ENCODE measurements around the gene NDRG3. TPM values are rescaled to one million over a fixed set of nuclear protein-coding genes. Genes with fewer than 3 reads are reported as not detected.

The NDRG3 gene
- polyA plus RNA-seq (53.7 and 61.0 TPM in 2 replicates), polyA minus RNA-seq (49.2 and 50.1 TPM in 2 replicates)

DNA sequence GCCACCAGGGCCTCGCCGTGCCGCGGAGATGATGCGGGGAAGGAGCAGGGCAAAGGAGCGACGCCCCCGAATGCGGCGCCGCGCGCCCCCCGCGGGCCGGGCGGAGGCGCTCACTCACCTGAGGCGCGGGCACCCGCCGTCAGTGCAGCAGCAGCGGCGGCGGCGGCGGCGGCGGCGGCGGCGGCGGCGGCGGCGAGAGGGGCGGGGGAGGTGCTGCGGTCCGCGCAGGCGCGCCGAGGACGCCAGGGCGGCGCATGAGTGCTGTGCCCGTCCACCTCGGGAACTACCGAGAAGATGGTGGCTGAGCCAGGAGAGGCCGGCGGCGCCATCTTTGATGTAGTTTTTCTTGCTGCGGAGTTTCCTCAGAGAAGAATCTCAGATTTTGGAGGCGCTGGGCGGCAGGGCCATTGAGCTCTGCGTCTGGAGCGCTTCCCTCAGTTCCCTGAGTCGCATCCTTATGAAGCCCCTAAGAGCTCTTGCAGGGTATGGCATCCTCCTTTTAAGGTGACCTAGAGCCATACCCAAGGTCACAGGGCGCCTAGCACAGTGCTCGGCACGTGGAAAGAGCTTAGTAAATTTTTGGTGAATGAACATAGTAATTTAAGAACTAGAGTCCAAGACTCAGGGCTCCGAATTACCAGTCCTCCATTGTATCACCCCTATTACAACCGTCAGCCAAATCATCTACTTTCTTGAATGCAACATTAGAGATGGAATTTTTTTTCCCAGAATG lies at the start of gene NDRG3:
Gene NDRG3 (minus strand): TSS at position 164 of the 733 bp plus-strand sequence. CDS start 24,355 bp downstream, outside the sequence.
- Histone ChIP-seq H3F3A (ENCODE audit: insufficient read depth, low read length, poor library complexity, severe bottlenecking) (no peaks in the 10 kb centered on the region), H3K9me3 (ENCODE audit: low read length) (no peaks in the 10 kb centered on the region), H3K79me2 (replicated peaks; ENCODE audit: insufficient read depth, low read length) (peaks cover 4% of the 10 kb centered on the region), H3K9ac (ENCODE audit: low read length) (peak within 1 kb of the TSS; percentile 75), H4K20me1 (ENCODE audit: insufficient read depth) (no peaks in the 10 kb centered on the region), H3K9me2 (ENCODE audit: insufficient read depth, low read length) (no peaks in the 10 kb centered on the region), H3K36me3 (ENCODE audit: insufficient read depth, low read length) (no peaks in the 10 kb centered on the region), H3K27ac (ENCODE audit: low read length) (peak within 1 kb of the TSS; percentile 57), H3K4me3 (ENCODE audit: low read length) (peak within 1 kb of the TSS; percentile 71), H2AFZ (ENCODE audit: low read depth, low read length) (peak within 1 kb of the TSS; percentile 82), H3K27me3 (ENCODE audit: insufficient read depth, low read depth, low read length) (no peaks in the 10 kb centered on the region), H3K4me2 (ENCODE audit: low read length) (peak within 1 kb of the TSS; percentile 65)
- peak; percentile 45 for TF ChIP-seq POLR2AphosphoS5 (IDR thresholded peaks at IDR 0.05)
- peak; percentile 41 for TF ChIP-seq MXI1 (conservative IDR thresholded peaks at IDR 0.05; ENCODE audit: poor library complexity, severe bottlenecking)
- no peak for TF ChIP-seq EP300 (conservative IDR thresholded peaks at IDR 0.05; ENCODE audit: poor library complexity, severe bottlenecking)

DNA sequence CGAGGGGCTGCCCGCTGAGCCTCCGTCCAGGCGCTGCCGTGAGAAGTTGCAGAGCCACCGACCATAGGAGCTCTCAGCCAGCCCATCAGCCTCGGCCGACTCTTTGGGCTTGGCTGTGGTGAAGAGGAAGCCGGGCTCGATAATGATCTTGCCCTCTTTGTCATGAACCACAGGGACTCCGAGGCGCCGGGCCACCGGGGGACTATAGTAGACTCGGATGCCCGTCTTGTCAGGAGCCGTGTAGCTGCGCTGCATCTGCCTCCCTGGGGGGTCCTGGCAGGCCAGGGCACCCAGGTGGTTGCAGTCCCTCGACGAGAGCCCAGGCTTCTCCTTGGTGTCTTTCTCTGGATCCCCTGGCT lies 48.2 kb upstream of the NDRG3 start:
- Histone ChIP-seq H3K79me2 (replicated peaks; ENCODE audit: insufficient read depth, low read length) (peaks cover 8% of the 10 kb centered on the region), H3K36me3 (ENCODE audit: insufficient read depth, low read length) (peaks cover 30% of the 10 kb centered on the region), H3K27ac (ENCODE audit: low read length) (no peak overlapping the region), H3K9ac (ENCODE audit: low read length) (no peak overlapping the region), H3K4me3 (ENCODE audit: low read length) (no peak overlapping the region), H3K9me3 (ENCODE audit: low read length) (no peaks in the 10 kb centered on the region), H3F3A (ENCODE audit: insufficient read depth, low read length, poor library complexity, severe bottlenecking) (no peaks in the 10 kb centered on the region), H3K9me2 (ENCODE audit: insufficient read depth, low read length) (no peaks in the 10 kb centered on the region), H4K20me1 (ENCODE audit: insufficient read depth) (peaks cover 5% of the 10 kb centered on the region), H3K27me3 (ENCODE audit: insufficient read depth, low read depth, low read length) (no peaks in the 10 kb centered on the region), H2AFZ (ENCODE audit: low read depth, low read length) (no peak overlapping the region), H3K4me2 (ENCODE audit: low read length) (no peak overlapping the region)
- TF ChIP-seq POLR2AphosphoS5 (IDR thresholded peaks at IDR 0.05) (no peak), TAF1 (IDR thresholded peaks at IDR 0.05; ENCODE audit: low read depth) (no peak), SMC3 (conservative IDR thresholded peaks at IDR 0.05; ENCODE audit: poor library complexity) (no peak), MXI1 (conservative IDR thresholded peaks at IDR 0.05; ENCODE audit: poor library complexity, severe bottlenecking) (no peak), EZH2 (IDR thresholded peaks at IDR 0.05; ENCODE audit: borderline replicate concordance, insufficient read depth, low read length, poor library complexity, severe bottlenecking) (no peak), EP300 (conservative IDR thresholded peaks at IDR 0.05; ENCODE audit: poor library complexity, severe bottlenecking) (no peak), RAD21 (conservative IDR thresholded peaks at IDR 0.05) (no peak)
- TF ChIP-seq, protein P1, sequence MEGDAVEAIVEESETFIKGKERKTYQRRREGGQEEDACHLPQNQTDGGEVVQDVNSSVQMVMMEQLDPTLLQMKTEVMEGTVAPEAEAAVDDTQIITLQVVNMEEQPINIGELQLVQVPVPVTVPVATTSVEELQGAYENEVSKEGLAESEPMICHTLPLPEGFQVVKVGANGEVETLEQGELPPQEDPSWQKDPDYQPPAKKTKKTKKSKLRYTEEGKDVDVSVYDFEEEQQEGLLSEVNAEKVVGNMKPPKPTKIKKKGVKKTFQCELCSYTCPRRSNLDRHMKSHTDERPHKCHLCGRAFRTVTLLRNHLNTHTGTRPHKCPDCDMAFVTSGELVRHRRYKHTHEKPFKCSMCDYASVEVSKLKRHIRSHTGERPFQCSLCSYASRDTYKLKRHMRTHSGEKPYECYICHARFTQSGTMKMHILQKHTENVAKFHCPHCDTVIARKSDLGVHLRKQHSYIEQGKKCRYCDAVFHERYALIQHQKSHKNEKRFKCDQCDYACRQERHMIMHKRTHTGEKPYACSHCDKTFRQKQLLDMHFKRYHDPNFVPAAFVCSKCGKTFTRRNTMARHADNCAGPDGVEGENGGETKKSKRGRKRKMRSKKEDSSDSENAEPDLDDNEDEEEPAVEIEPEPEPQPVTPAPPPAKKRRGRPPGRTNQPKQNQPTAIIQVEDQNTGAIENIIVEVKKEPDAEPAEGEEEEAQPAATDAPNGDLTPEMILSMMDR (IDR thresholded peaks at IDR 0.05; ENCODE audit: poor library complexity, severe bottlenecking) = no peak
- TF ChIP-seq, protein P2, sequence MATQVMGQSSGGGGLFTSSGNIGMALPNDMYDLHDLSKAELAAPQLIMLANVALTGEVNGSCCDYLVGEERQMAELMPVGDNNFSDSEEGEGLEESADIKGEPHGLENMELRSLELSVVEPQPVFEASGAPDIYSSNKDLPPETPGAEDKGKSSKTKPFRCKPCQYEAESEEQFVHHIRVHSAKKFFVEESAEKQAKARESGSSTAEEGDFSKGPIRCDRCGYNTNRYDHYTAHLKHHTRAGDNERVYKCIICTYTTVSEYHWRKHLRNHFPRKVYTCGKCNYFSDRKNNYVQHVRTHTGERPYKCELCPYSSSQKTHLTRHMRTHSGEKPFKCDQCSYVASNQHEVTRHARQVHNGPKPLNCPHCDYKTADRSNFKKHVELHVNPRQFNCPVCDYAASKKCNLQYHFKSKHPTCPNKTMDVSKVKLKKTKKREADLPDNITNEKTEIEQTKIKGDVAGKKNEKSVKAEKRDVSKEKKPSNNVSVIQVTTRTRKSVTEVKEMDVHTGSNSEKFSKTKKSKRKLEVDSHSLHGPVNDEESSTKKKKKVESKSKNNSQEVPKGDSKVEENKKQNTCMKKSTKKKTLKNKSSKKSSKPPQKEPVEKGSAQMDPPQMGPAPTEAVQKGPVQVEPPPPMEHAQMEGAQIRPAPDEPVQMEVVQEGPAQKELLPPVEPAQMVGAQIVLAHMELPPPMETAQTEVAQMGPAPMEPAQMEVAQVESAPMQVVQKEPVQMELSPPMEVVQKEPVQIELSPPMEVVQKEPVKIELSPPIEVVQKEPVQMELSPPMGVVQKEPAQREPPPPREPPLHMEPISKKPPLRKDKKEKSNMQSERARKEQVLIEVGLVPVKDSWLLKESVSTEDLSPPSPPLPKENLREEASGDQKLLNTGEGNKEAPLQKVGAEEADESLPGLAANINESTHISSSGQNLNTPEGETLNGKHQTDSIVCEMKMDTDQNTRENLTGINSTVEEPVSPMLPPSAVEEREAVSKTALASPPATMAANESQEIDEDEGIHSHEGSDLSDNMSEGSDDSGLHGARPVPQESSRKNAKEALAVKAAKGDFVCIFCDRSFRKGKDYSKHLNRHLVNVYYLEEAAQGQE (IDR thresholded peaks at IDR 0.05; ENCODE audit: borderline replicate concordance) = no peak
